Measurements from ENCODE around the gene SHROOM2. TPM values are rescaled to one million over a fixed set of nuclear protein-coding genes. Genes with fewer than 3 reads are reported as not detected.

SHROOM2 gene
- total and polyA plus RNA-seq, 9 donors: 7.6 to 16.8 (median 11.7) TPM

GRCh38 chrX:9923357-9923756 is 137.1 kb downstream of the SHROOM2 start:
- 68 to 89% (median 80%) methylated on average over 5 of the region's 5 CpGs for WGBS, 3 donors
- Histone ChIP-seq H3K36me3 (no peaks in the 10 kb centered on the region), H3K4me1 (ENCODE audit: insufficient read depth) (peaks cover 2% of the 10 kb centered on the region), H3K9me3 (no peaks in the 10 kb centered on the region), H3K4me3 (no peak overlapping the region), H3K27me3 (no peaks in the 10 kb centered on the region), H3K27ac (no peak overlapping the region)
- intact Hi-C loops (cut with DNase I): no loop called here
- DNase-seq: no peak
- no peak for TF ChIP-seq CTCF (IDR thresholded peaks at IDR 0.05)
- no peak for TF ChIP-seq POLR2A (IDR thresholded peaks at IDR 0.05)
- no peak for TF ChIP-seq EP300 (IDR thresholded peaks at IDR 0.05)

- Histone ChIP-seq H3K9me3 (no peaks in the 10 kb centered on the region), H3K36me3 (no peaks in the 10 kb centered on the region), H3K4me3 (no peak overlapping the region), H3K27me3 (no peaks in the 10 kb centered on the region), H3K4me1 (ENCODE audit: insufficient read depth) (peaks cover 2% of the 10 kb centered on the region), H3K27ac (no peak overlapping the region)
- intact Hi-C loops (cut with DNase I): no loop called here
- TF ChIP-seq EP300 (IDR thresholded peaks at IDR 0.05) (no peak), POLR2A (IDR thresholded peaks at IDR 0.05) (no peak), CTCF (IDR thresholded peaks at IDR 0.05) (no peak)
- no peak for DNase-seq
- 83 to 96% (median 93%) methylated on average over 9 of the region's 9 CpGs for WGBS, 3 donors
These were observed 139.8 kb downstream of the SHROOM2 start for GRCh38 chrX:9926002-9926401.

GRCh38 chrX:9927698-9928482 is 141.7 kb downstream of the SHROOM2 start:
- Histone ChIP-seq H3K27ac (no peak overlapping the region), H3K4me3 (no peak overlapping the region), H3K4me1 (ENCODE audit: insufficient read depth) (peaks cover 2% of the 10 kb centered on the region), H3K36me3 (no peaks in the 10 kb centered on the region), H3K9me3 (no peaks in the 10 kb centered on the region), H3K27me3 (no peaks in the 10 kb centered on the region)
- TF ChIP-seq CTCF (IDR thresholded peaks at IDR 0.05) (no peak), EP300 (IDR thresholded peaks at IDR 0.05) (no peak), POLR2A (IDR thresholded peaks at IDR 0.05) (no peak)
- 40 to 52% (median 42%) methylated on average over 11 of the region's 11 CpGs for WGBS, 3 donors
- intact Hi-C loops (cut with DNase I): no loop called here
- no peak for DNase-seq

- intact Hi-C loops (cut with DNase I): no loop called here
- Histone ChIP-seq H3K4me3 (no peak overlapping the region), H3K27me3 (no peaks in the 10 kb centered on the region), H3K27ac (no peak overlapping the region), H3K36me3 (no peaks in the 10 kb centered on the region), H3K9me3 (no peaks in the 10 kb centered on the region), H3K4me1 (ENCODE audit: insufficient read depth) (no peaks in the 10 kb centered on the region)
- TF ChIP-seq POLR2A (IDR thresholded peaks at IDR 0.05): no peak
- TF ChIP-seq EP300 (IDR thresholded peaks at IDR 0.05): no peak
- TF ChIP-seq CTCF (IDR thresholded peaks at IDR 0.05): no peak
- no peak for DNase-seq
- 71 to 74% (median 72%) methylated on average over 3 of the region's 3 CpGs for WGBS, 3 donors
These were observed 149.2 kb downstream of the SHROOM2 start for GRCh38 chrX:9935436-9935835.
